CD4-positive, alpha-beta T cell treated with Interleukin-1 beta for 1 hour (primary cell): ENCODE measurements around the gene PRPF8.
"Not testable (repeated sequence)": the region's sequence is repeated elsewhere in the genome, so short reads cannot be mapped to it uniquely, and the experiment has no call there.

Source experiments
- DNase-seq, 2 donors: peaks; one replicate each; pipeline ENCODE4 v3.0.0-alpha.2; 2020 to 2022

PRPF8 gene

GRCh38 chr17:1684378-1685189 lies at the start of gene PRPF8:
PRPF8 (minus strand) TSS chr17:1684867; CDS start chr17:1684571, 296 bp downstream.
- peak; percentile 98 to 99 for DNase-seq

GRCh38 chr17:1733759-1734158 lies 49.1 kb upstream of the PRPF8 start:
- no peak for DNase-seq

DNA sequence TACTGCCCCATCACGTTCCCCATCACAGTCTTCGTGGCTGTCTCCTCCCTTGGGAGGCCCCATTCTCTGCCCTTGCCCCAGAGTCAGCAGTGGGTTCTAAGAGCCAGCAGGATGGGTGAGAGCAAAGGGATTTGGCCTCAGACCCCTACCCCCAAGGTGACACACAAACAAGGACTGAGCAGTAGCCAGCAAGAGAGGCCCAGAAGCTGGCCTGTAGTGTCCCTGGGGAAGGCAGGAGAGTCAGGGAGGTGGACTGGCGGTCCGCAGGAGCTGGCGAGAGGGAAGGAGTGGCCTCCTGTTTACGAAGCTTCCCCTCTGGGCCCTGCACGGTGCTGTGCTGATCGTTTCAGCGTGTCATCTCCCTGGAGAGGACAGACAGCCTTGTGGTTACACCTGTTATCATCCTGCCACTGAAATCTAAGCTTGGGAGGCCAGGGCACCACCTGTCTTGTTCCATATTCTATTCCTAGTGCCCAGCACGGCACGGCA lies 48.2 kb upstream of the PRPF8 start:
- no peak for DNase-seq

- DNase-seq, result no peak
Observed at GRCh38 chr17:1732241-1732832, 47.7 kb upstream of the PRPF8 start.

DNA sequence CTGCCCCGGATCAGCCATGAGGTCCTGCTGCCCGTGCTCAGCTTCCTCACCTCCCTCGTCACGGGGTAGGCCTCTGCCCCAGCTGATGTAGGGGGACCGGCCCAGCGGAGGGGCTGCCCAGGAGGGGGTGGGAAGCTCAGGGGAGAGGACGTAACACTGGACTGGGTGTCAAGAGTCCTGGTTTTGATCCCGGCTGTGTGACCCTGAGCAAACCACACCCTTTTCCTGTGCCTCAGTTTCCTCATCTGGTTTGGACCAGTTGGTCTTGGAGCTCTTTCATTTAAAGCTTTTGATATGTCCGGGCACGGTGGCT lies 46.5 kb upstream of the PRPF8 start:
- no peak for DNase-seq

- no peak for DNase-seq
Observed at GRCh38 chr17:1730326-1731193, 45.9 kb upstream of the PRPF8 start.

DNA sequence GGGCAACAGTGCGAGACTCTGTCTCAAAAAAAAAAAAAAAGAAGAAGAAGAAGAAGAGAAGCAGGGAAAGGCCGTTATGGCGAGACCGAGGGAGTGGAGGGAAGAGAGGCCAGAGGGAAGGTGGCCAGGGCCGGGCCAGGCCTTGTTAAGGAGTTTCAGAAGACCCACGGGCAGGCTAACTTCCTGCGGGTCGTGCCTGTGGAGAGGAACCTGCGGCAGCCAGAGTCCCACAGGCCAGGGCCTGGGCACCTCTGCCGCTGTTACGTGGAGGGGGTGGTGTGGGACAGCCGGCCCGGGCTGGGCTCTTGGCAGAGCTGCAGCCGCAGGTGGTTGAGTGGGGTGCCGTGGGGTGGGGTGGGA lies 45.3 kb upstream of the PRPF8 start:
- DNase-seq, result no peak

GRCh38 chr17:1727876-1728630 lies 43.4 kb upstream of the PRPF8 start:
- DNase-seq, result no peak

GRCh38 chr17:1727258-1727789 lies 42.7 kb upstream of the PRPF8 start:
- DNase-seq, result no peak

DNA sequence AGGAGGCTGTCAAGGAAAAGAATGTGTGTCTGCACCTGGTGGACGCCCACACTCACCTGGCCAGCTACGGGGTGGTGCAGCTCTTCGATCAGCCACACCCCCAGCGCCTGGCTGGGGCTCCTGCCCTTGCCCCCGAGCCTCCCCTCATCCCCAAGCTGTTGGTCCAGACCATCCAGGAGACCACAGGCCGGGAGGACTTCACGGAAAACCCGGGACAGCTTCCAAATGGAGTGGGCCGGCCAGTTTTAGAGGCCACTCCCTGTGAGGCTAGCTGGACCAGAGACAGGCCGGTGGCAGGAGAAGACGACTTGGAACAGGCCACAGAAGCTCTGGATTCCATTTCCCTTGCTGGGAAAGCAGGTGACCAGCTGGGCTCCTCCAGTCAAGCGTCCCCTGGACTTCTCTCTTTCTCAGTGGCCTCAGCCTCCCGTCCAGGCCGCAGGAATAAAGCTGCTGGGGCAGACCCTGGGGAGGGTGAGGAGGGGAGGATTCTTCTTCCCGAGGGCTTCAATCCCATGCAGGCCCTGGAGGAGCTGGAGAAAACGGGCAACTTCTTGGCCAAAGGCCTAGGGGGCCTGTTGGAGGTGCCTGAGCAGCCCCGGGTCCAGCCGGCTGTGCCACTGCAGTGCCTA lies 42.1 kb upstream of the PRPF8 start:
- no peak for DNase-seq

DNA sequence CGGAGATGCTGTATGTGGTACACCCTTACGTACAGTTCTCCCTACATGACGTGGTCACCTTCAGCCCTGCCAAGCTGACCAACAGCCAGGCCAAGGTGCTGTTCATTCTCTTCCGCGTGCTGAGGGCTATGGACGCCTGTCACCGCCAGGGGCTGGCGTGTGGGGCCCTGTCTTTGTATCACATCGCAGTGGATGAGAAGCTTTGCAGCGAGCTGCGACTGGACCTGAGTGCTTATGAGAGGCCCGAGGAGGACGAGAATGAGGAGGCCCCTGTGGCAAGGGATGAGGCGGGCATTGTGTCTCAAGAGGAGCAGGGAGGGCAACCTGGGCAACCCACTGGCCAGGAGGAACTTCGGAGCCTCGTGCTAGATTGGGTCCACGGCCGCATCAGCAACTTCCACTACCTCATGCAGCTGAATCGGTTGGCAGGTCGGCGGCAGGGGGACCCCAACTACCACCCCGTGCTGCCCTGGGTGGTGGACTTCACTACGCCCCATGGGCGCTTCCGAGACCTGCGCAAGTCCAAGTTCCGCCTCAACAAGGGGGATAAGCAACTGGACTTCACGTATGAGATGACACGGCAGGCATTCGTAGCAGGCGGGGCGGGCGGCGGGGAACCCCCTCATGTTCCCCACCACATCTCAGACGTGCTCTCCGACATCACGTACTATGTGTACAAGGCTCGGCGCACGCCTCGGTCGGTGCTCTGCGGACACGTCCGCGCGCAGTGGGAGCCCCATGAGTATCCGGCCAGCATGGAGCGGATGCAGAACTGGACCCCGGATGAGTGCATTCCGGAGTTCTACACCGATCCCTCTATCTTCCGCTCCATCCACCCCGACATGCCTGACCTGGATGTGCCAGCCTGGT lies 41.2 kb upstream of the PRPF8 start:
- no peak for DNase-seq

- DNase-seq, result no peak
Observed at GRCh38 chr17:1724869-1725641, 40.4 kb upstream of the PRPF8 start.

DNA sequence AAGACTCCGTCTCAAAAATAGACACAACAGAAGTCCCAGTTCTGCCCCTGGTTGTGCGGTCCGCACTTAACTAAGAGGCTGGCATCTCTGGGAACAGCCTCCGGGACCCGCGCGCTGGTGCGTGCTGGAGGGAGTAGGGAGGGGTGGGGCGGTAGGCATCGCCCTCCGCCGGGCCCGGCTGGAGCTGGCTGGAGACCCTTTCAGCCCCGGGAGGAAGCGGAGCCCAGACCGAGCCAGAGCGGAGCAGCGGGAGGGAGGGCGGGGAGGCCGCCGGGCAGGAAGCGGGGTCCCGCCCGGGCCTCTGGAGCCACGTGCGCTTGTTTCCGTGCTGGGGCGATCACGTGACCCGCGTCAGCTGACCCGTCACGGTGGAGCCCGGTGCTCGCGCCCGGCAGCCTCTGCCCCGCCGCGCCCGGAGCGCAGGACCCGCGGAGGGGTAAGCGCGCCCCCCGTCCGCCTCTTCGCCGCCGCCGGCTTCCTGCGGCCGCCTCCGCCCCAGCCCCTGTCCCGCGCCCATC lies 39.7 kb upstream of the PRPF8 start, which contains the start of gene WDR81:
WDR81 (plus strand) TSS at position 354 of the 518 bp plus-strand sequence. CDS start 256 bp downstream, outside the sequence.
- peak; percentile 84 to 85 for DNase-seq

GRCh38 chr17:1722022-1722421 lies 37.4 kb upstream of the PRPF8 start:
- DNase-seq, result not testable (repeated sequence)

GRCh38 chr17:1720856-1721386 lies 36.3 kb upstream of the PRPF8 start:
- peak; percentile 64 to 74 for DNase-seq

DNA sequence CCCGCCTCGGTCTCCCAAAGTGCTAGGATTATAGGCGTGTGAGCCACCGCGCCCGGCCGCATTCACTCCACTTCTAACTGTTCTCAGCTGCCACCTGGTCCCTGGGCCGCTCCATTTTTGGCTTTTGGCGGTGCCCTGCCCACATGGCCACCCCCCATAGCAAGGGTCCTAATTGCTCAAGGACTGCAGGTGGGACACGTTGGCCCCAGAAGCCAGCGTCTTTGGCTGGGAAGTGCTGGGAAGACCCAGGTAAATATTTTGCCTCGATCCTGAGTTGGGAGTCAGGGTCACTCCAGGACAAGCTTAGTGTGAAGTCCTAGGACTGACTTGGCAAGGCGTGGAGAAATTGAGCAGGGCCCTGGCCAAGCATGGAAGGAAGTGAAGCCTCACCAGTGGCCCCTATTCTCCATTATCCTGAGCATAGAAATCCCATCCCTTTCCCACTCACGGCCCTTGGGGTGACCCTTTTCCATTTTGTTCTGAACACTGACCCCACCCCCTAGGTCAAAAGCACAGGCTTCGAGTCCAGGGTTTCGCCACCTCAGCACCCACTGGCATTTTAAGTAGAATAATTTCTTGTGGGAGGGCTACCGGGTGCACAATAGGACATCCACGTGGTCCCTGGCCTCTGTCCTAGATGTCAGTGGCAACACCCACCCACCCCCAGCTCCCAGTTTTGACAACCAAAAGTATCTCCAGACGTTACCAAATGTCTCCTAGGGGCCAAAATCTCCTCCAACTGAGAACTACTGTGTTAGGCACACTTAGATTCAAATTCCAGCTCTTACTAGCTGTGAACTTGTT lies 33.9 kb upstream of the PRPF8 start:
- DNase-seq, result no peak

GRCh38 chr17:1716912-1717695 lies 32.4 kb upstream of the PRPF8 start:
- DNase-seq, result peak; percentile 90 to 91
